ENCODE data around the gene CHRNB1.

- TF ChIP-seq CTCF (conservative IDR thresholded peaks at IDR 0.05; ENCODE audit: low read length) (no peak), EZH2phosphoT487 (IDR thresholded peaks at IDR 0.05; ENCODE audit: borderline replicate concordance, low read depth, low read length) (no peak)
Measured at GRCh38 chr17:7426203-7426863, 18.5 kb upstream of the CHRNB1 start.

Measured in OCI-LY7 (cell line).